Spleen (tissue), 7 donors: Measurements from ENCODE around the gene GAS2L3.

ENCODE experiments used
- CTCF ChIP-seq, 11 experiments: fragments of 200-600 bp in 7 of 11; fragments of 450-650 bp in 4 of 11; sonication (generic) in 4 of 11; IDR thresholded peaks in 8 of 11; conservative IDR thresholded peaks in 3 of 11; 1 replicate in 7 of 11; 2 replicates in 4 of 11; pipeline versions ENCODE4 v1.4.0 to v1.8.0; 2016 to 2021; ENCODE audit warnings: antibody characterized with exemption in 11 of 11, inconsistent platforms in 4 of 11, mild to moderate bottlenecking in 1 of 11
- POLR2A ChIP-seq, 3 donors: fragments of 450-650 bp; IDR thresholded peaks; one replicate each; pipeline ENCODE4 v1.5.1; 2017; ENCODE audit warnings: antibody characterized with exemption in 3 of 3, mild to moderate bottlenecking in 1 of 3
- POLR2AphosphoS5 ChIP-seq, 3 donors: sonication (generic); formaldehyde crosslinking; IDR thresholded peaks; one replicate each; pipeline ENCODE4 v1.5.1; 2017; ENCODE audit warnings: antibody characterized with exemption in 3 of 3
- donor health status: DM: no; HTN: no; CAD: no; lungs with moderate emphysema.
- donor health status: DM: no; HTN: no; CAD: no.
- donor health status: DM: no; HTN: no; CAD: no.

GRCh38 chr12:100674036-100674888 is 100.8 kb downstream of the GAS2L3 start:
- TF ChIP-seq CTCF (IDR thresholded peaks at IDR 0.05 in 8 of 11, conservative IDR thresholded peaks at IDR 0.05 in 3 of 11) (no peak), POLR2A (IDR thresholded peaks at IDR 0.05) (no peak), POLR2AphosphoS5 (IDR thresholded peaks at IDR 0.05) (no peak)
